ENCODE data around the gene AP3D1. TPM values are rescaled to one million over a fixed set of nuclear protein-coding genes. Genes with fewer than 3 reads are reported as not detected.

Gene AP3D1
- total and polyA plus RNA-seq, 9 of the 15 experiments (the other 6 are each of a cell fraction or from before 2014, with no cell fraction given), result 1.2 to 86.1 (median 35.9) TPM

GRCh38 chr19:2198317-2198716 lies 47.0 kb upstream of the AP3D1 start:
- POLR2A ChIA-PET, result interaction anchor here (0.7 kb wide), 1 partner anchor 90 kb away, joined by 3 read pairs; no protein-coding TSS in a partner anchor
- intact Hi-C loops (cut with micrococcal nuclease), result no loop called here
- WGBS (ENCODE audit: insufficient coverage, low coverage, missing lambda C conversion rate), result 92% methylated on average over 13 of the region's 22 CpGs
- H3K4me2 ChIP-seq (ENCODE audit: insufficient read depth, low read length), result no peak overlapping the region
- peaks cover 23% of the 10 kb centered on the region for H3K79me2 ChIP-seq (ENCODE audit: control insufficient read depth, insufficient read depth, low read length)
- H3K36me3 ChIP-seq (ENCODE audit: control insufficient read depth, insufficient read depth, low read length), result peaks cover 87% of the 10 kb centered on the region; the same call in 2 of the 3 replicates
- ATAC-seq (no peak), FAIRE-seq (no peak), DNase-seq (ENCODE audit: extremely low read depth in 1 of 4, low spot score in 3 of 4) (peak in 1 of 4 experiments; percentile 24)
- no peak overlapping the region for H3K27ac ChIP-seq (ENCODE audit: extremely low read depth, low read depth, low read length)
- H4K20me1 ChIP-seq (replicated peaks; ENCODE audit: control insufficient read depth, insufficient read depth, low read length), result peaks cover 19% of the 10 kb centered on the region
- peaks cover 3% of the 10 kb centered on the region for H3K9me1 ChIP-seq (ENCODE audit: control insufficient read depth, insufficient read depth, low read length)
- peaks cover 0 to 49% of the 10 kb centered on the region in 2 experiments; a peak in 1 of 5 replicates for H3K4me1 ChIP-seq (replicated peaks in 1 of 2; ENCODE audit: control insufficient read depth in 2 of 2, insufficient read depth in 2 of 2, low read length in 2 of 2)
- CTCF ChIA-PET (ENCODE audit: low intra/inter-chr PET ratio), result no interaction called here
- H3K4me3 ChIP-seq, result no peak overlapping the region
- H3K9me3 ChIP-seq (replicated peaks; ENCODE audit: control insufficient read depth, insufficient read depth, low read depth, low read length), result no peaks in the 10 kb centered on the region
- H3K9ac ChIP-seq (ENCODE audit: insufficient read depth in 1 of 2, low read depth in 2 of 2, low read length in 2 of 2), result no peak overlapping the region
- BruUV-seq (replicated peaks), result no TSS peak
- no peaks in the 10 kb centered on the region for H3K27me3 ChIP-seq (ENCODE audit: control insufficient read depth in 2 of 2, insufficient read depth in 2 of 2, low read length in 2 of 2)
- no peak overlapping the region for H2AFZ ChIP-seq (ENCODE audit: low read depth, low read length)
- in situ Hi-C loops (cut with MboI), result no loop called here
- no peak for TF ChIP-seq BCLAF1 (IDR thresholded peaks at IDR 0.05; ENCODE audit: borderline replicate concordance in 1 of 2, control insufficient read depth in 1 of 2, low read depth in 2 of 2, low read length in 1 of 2)
- TF ChIP-seq FOXA3 (CRISPR knock-in tag; conservative IDR thresholded peaks at IDR 0.05 in 1 of 2, IDR thresholded peaks at IDR 0.05 in 1 of 2), result no peak
- TF ChIP-seq DACH1 (IDR thresholded peaks at IDR 0.05; ENCODE audit: partially characterized antibody), result no peak
- TF ChIP-seq POLR2G (IDR thresholded peaks at IDR 0.05; ENCODE audit: low read depth, low read length), result peak; percentile 31; the same call in 1 of the 2 replicates
- peak; percentile 22 for TF ChIP-seq RBM22 (IDR thresholded peaks at IDR 0.05; ENCODE audit: low read depth, low read length, poor library complexity, severe bottlenecking)
- TF ChIP-seq NR4A1 (CRISPR knock-in tag; IDR thresholded peaks at IDR 0.05), result no peak
- TF ChIP-seq NR4A1 (tag; IDR thresholded peaks at IDR 0.05), result no peak
- no peak for TF ChIP-seq ZNF511 (CRISPR knock-in tag; IDR thresholded peaks at IDR 0.05)
- no peak for TF ChIP-seq NR2C1 (IDR thresholded peaks at IDR 0.05)
- no peak for TF ChIP-seq NR2C1 (tag; IDR thresholded peaks at IDR 0.05)
